Kidney (tissue), 14 donors: ENCODE results near the gene JAML. TPM values are rescaled to one million over a fixed set of nuclear protein-coding genes. Genes with fewer than 3 reads are reported as not detected.

Experiments
- DNase-seq, 5 donors: peaks; one replicate each; pipeline ENCODE4 v3.0.0-alpha.2; 2013 to 2020
- FAIRE-seq: peaks from 2 replicates; lab custom pipeline; 2012; peaks lifted over from hg19 to GRCh38; lab: Jason Lieb, UNC
- H3K27ac ChIP-seq, 2 donors: one replicate each; pipeline ENCODE4 v1.7.0; 2013; ENCODE audit warnings: low read depth in 2 of 2, low read length in 2 of 2, inconsistent platforms in 1 of 2
- H3K27me3 ChIP-seq: one replicate; pipeline ENCODE4 v1.7.1; 2013; ENCODE audit warnings: low read length, inconsistent platforms; ENCODE audit not compliant: control insufficient read depth, insufficient read depth
- H3K36me3 ChIP-seq, 3 donors: one replicate each; pipeline versions ENCODE4 v1.7.0 to v1.7.1; 2013; ENCODE audit warnings: low read length in 3 of 3, control low read depth in 1 of 3, inconsistent platforms in 1 of 3; ENCODE audit not compliant: insufficient read depth in 3 of 3, control insufficient read depth in 2 of 3
- H3K4me1 ChIP-seq, 3 donors: one replicate each; pipeline versions ENCODE4 v1.7.0 to v1.7.1; 2013; ENCODE audit warnings: low read length in 3 of 3, inconsistent platforms in 1 of 3, low read depth in 1 of 3; ENCODE audit not compliant: control insufficient read depth in 2 of 3, insufficient read depth in 2 of 3
- H3K4me3 ChIP-seq, 3 donors: one replicate each; pipeline versions ENCODE4 v1.7.0 to v1.8.1; 2013; ENCODE audit warnings: low read length in 3 of 3, control low read depth in 1 of 3, inconsistent platforms in 1 of 3
- H3K9ac ChIP-seq, 3 donors: one replicate each; pipeline versions ENCODE4 v1.7.0 to v1.7.1; 2013; ENCODE audit warnings: low read length in 3 of 3, control low read depth in 1 of 3, inconsistent platforms in 1 of 3
- H3K9me3 ChIP-seq, 3 donors: one replicate each; pipeline versions ENCODE4 v1.7.0 to v1.7.1; 2013; ENCODE audit warnings: low read length in 3 of 3, control low read depth in 1 of 3, inconsistent platforms in 1 of 3; ENCODE audit not compliant: control insufficient read depth in 2 of 3, insufficient read depth in 1 of 3
- CTCF ChIP-seq: IDR thresholded peaks from 3 replicates; pipeline ENCODE4 v1.5.1; 2012; ENCODE audit warnings: mild to moderate bottlenecking, moderate library complexity, borderline replicate concordance; ENCODE audit not compliant: insufficient read depth; ENCODE audit errors: extremely low read depth
- intact Hi-C: fragments of 100-400 bp; cut with DNase I; formaldehyde crosslinking; loops from one replicate; pipeline ENCODE4 v1.11.1; 2022
- polyA plus RNA-seq: library from polyadenylated mRNA; stranded (reverse); fragments of 350-450 nt; fragmentation: Illumina TruSeq; extraction: RNeasy Lipid Tissue Mini Kit (QIAGEN cat#74804); gene quantifications from one replicate; pipeline ENCODE4 v1.2.3, GENCODE V29; 2014; ENCODE audit warnings: low read depth, low replicate concordance; ENCODE audit not compliant: insufficient read depth
- total RNA-seq: library from RNA; stranded (reverse); fragmentation: NEBNext Ultra II Directional; extraction: Animal tissue kit (Norgen Biotek cat#: 25700); gene quantifications from one replicate; pipeline ENCODE4 v1.2.1, GENCODE V29; 2021
- donor health status: control.
- donor health status: control.
- donor health status: control.
- donor health status: control.
- donor health status: control.
- donor health status: DM: yes; HTN: yes; CAD: no.
- donor health status: Normal renal cell carcinoma (clear cell type).

Gene JAML
- total and polyA plus RNA-seq, 2 donors from 2014 or later, result 2.5 to 17.1 TPM

GRCh38 chr11:118267486-118267885 lies 42.7 kb upstream of the JAML start:
- no peaks in the 10 kb centered on the region for H3K36me3 ChIP-seq
- no peak overlapping the region for H3K4me3 ChIP-seq
- FAIRE-seq, result no peak
- no peak for TF ChIP-seq CTCF
- H3K27me3 ChIP-seq, result no peaks in the 10 kb centered on the region
- peaks cover 0 to 14% (median 10%) of the 10 kb centered on the region in 3 donors for H3K4me1 ChIP-seq
- H3K9ac ChIP-seq, result no peak overlapping the region
- DNase-seq, result no peak
- intact Hi-C loops, result no loop called here
- H3K9me3 ChIP-seq, result no peaks in the 10 kb centered on the region
- no peak overlapping the region for H3K27ac ChIP-seq

GRCh38 chr11:118265954-118266353 lies 41.1 kb upstream of the JAML start:
- TF ChIP-seq CTCF, result no peak
- peaks cover 0 to 15% (median 12%) of the 10 kb centered on the region in 3 donors for H3K4me1 ChIP-seq
- H3K27me3 ChIP-seq, result no peaks in the 10 kb centered on the region
- no peaks in the 10 kb centered on the region for H3K9me3 ChIP-seq
- intact Hi-C loops, result no loop called here
- no peak overlapping the region for H3K9ac ChIP-seq
- H3K27ac ChIP-seq, result peak overlapping the region; percentile 29 to 47
- DNase-seq, result peak in 4 of 5 donors; percentile 25 to 88 (median 42)
- peaks cover 0 to 3% (median 0%) of the 10 kb centered on the region in 3 donors for H3K36me3 ChIP-seq
- no peak overlapping the region for H3K4me3 ChIP-seq
- no peak for FAIRE-seq

- no peak for FAIRE-seq
- no peak for TF ChIP-seq CTCF
- intact Hi-C loops, result no loop called here
Observed at GRCh38 chr11:118264569-118265465, 40.0 kb upstream of the JAML start.

More at GRCh38 chr11:118264569-118265465, 40.0 kb upstream of the JAML start:
- Histone ChIP-seq H3K36me3 (peaks cover 0 to 3% (median 0%) of the 10 kb centered on the region in 3 donors), H3K9ac (peak overlapping the region in 1 of 3 donors; percentile 74), H3K27me3 (no peaks in the 10 kb centered on the region), H3K9me3 (no peaks in the 10 kb centered on the region), H3K4me1 (peaks cover 0 to 15% (median 12%) of the 10 kb centered on the region in 3 donors), H3K4me3 (peak overlapping the region in 2 of 3 donors; percentile 54 to 73), H3K27ac (peak overlapping the region; percentile 66 to 73)
- peak in 3 of 5 donors; percentile 17 to 60 (median 60) for DNase-seq
